OCI-LY3 (cell line): ENCODE data around the gene FYB1.

Experiments
- EZH2phosphoT487 ChIP-seq: fragments of 200-600 bp; shearing (Covaris generic); IDR thresholded peaks from 2 replicates; pipeline ENCODE4 v1.6.1; 2018; ENCODE audit warnings: antibody characterized with exemption, mixed run types, low read depth
- TF ChIP-seq, protein P1 (sequence below): fragments of 200-600, 300-600 bp; sonication (generic); IDR thresholded peaks from 2 replicates; pipeline ENCODE4 v1.5.1; 2014; ENCODE audit warnings: antibody characterized with exemption, low read length, low read depth

DNA sequence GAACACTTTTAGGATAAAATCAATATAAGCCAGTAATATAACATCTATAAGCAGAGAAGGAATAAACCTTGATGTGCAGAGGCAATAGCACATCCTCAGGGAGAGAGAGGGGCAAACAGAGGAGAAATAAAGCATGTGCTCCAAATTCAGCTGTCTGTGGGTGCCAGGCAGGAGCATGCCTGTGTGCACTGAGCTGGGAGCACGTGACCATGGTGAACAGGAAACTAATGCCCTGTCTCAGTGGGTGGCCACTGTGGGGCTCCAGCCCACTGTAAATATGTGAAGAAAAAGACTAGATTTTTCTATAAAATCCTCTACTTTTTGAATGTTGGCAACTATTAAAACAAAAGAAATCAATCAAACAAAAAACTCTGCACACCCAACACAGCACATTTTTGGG lies 55.3 kb downstream of the FYB1 start:
- TF ChIP-seq, protein P1, sequence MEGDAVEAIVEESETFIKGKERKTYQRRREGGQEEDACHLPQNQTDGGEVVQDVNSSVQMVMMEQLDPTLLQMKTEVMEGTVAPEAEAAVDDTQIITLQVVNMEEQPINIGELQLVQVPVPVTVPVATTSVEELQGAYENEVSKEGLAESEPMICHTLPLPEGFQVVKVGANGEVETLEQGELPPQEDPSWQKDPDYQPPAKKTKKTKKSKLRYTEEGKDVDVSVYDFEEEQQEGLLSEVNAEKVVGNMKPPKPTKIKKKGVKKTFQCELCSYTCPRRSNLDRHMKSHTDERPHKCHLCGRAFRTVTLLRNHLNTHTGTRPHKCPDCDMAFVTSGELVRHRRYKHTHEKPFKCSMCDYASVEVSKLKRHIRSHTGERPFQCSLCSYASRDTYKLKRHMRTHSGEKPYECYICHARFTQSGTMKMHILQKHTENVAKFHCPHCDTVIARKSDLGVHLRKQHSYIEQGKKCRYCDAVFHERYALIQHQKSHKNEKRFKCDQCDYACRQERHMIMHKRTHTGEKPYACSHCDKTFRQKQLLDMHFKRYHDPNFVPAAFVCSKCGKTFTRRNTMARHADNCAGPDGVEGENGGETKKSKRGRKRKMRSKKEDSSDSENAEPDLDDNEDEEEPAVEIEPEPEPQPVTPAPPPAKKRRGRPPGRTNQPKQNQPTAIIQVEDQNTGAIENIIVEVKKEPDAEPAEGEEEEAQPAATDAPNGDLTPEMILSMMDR = no peak
- TF ChIP-seq EZH2phosphoT487 = no peak
